Choroid plexus epithelial cell (primary cell): ENCODE results near the gene ETDB.

ENCODE experiments used
- DNase-seq: peaks from one replicate; pipeline ENCODE4 v3.0.0-alpha.2; 2010; ENCODE audit warnings: low read depth
- H3K4me3 ChIP-seq: 2 replicates; pipeline ENCODE4 v1.5.1; 2011; ENCODE audit warnings: low read depth, mild to moderate bottlenecking, control low read depth, low read length, moderate library complexity
- CTCF ChIP-seq: conservative IDR thresholded peaks from 2 replicates; pipeline ENCODE4 v1.5.1; 2011; ENCODE audit warnings: low read depth, mild to moderate bottlenecking, control low read depth, inconsistent platforms, low read length, moderate library complexity

The ETDB gene

GRCh38 chrX:135081693-135082404, 38.5 kb downstream of the ETDB start:
- no peak for TF ChIP-seq CTCF
- no peak for DNase-seq
- no peak overlapping the region for H3K4me3 ChIP-seq
